ENCODE data around the gene MED31. TPM values are rescaled to one million over a fixed set of nuclear protein-coding genes. Genes with fewer than 3 reads are reported as not detected.
"Not testable (repeated sequence)": the region's sequence is repeated elsewhere in the genome, so short reads cannot be mapped to it uniquely, and the experiment has no call there.

Gene MED31
- total RNA-seq (2014; rRNA removed; shearing (Covaris generic)), result 12.8 and 47.9 TPM in 2 replicates

- H3K36me3 ChIP-seq, result peaks cover 23% of the 10 kb centered on the region
- DNase-seq (ENCODE audit: low read depth in 1 of 2, low spot score in 2 of 2), result peak; percentile 95 to 96
- H3K4me1 ChIP-seq (replicated peaks), result peaks cover 22% of the 10 kb centered on the region
- peaks cover 5% of the 10 kb centered on the region for H3K9me3 ChIP-seq (replicated peaks)
- H3K27ac ChIP-seq, result peak within 1 kb of the TSS; percentile 97
- H3K4me3 ChIP-seq, result peak within 1 kb of the TSS; percentile 79
- no peaks in the 10 kb centered on the region for H3K27me3 ChIP-seq (replicated peaks)
Observed at GRCh38 chr17:6651354-6651918, at the start of gene MED31, which contains the start of gene C17orf100. Gene MED31, minus strand, starts transcription at chr17:6651605. Its CDS starts 77 bp downstream, at chr17:6651528. Gene C17orf100, plus strand, starts transcription at chr17:6651762. Its CDS starts 152 bp downstream, at chr17:6651914.

DNA sequence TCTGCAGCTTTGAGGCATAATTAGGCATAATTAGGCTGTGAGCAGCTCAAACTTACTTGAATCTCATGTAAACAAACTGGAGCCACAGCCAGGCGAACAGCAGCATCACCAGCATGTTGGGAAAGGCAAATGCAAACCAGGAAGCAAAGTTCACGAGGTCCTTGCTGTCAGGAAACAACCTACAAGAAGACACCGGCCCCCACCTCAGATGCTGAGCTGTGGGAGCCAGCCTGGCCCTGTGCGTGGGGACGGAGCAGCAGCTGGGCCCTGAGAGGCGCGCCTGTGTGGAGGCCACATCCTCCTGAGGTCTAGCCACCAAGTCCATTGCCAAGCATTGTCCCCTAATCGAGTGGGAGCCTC is 49.5 kb upstream of the MED31 start:
- H3K4me3 ChIP-seq, result no peak overlapping the region
- no peaks in the 10 kb centered on the region for H3K36me3 ChIP-seq
- H3K9me3 ChIP-seq (replicated peaks), result no peaks in the 10 kb centered on the region

DNA sequence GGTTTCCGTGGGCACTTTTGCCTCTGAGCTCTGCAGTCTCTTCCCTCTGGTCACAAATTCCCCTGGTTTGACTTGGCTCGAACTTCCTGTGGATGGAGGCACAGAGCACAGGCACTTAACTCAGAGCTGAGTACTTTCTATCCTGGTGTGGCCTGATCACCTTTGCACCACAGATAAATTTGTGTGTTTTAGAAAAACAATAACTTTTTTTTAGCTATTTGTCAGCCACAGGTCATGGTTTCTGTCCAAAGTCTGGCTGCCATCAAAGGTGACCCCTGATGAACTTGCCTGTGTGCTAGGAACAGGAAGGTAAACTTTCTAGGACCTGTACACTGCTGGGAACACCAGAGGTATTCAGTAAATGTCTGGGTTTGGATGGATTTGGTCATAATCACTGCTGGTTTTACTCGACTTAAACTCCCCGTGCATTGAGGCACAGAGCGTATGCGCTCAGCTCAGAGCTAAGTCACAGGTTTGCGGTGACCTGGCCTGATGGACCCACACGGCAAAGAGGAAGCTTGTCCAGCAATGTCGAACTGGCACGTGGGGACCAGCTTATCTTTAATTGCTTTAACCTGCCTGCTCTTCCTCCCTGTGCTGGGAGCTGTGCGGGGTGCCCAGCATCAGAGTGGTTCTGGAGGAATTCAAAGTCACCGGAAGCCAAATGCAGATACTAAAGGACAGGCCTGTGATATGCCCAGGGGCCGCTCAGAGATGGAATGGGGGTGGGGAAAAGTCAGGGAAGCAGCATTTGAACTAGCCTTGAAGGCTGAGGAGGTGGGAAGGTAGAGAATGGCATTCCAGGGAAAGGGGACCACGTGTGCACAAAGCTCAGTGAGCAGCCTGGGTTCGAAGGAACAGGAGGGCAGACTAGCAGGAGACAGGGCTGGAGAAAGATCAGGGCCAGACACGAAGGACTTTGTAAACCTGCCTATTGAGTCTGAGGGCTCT is 48.9 kb upstream of the MED31 start:
- Histone ChIP-seq H3K27ac (no peak overlapping the region), H3K27me3 (replicated peaks) (no peaks in the 10 kb centered on the region), H3K4me1 (replicated peaks) (no peaks in the 10 kb centered on the region), H3K4me3 (no peak overlapping the region), H3K9me3 (replicated peaks) (no peaks in the 10 kb centered on the region), H3K36me3 (no peaks in the 10 kb centered on the region)
- DNase-seq (ENCODE audit: low read depth in 1 of 2, low spot score in 2 of 2), result no peak

More for the DNA sequence above, 49.5 kb upstream of the MED31 start:
- no peak for DNase-seq (ENCODE audit: low read depth in 1 of 2, low spot score in 2 of 2)
- Histone ChIP-seq H3K4me1 (replicated peaks) (no peaks in the 10 kb centered on the region), H3K27me3 (replicated peaks) (no peaks in the 10 kb centered on the region), H3K27ac (no peak overlapping the region)

- DNase-seq (ENCODE audit: low read depth in 1 of 2, low spot score in 2 of 2), result no peak
- Histone ChIP-seq H3K9me3 (replicated peaks) (no peaks in the 10 kb centered on the region), H3K27me3 (replicated peaks) (0 out of 2 replicates have a peak, but pooled peaks cover 2% of the 10 kb centered on the region)
Observed at GRCh38 chr17:6698004-6698403, 46.6 kb upstream of the MED31 start.

GRCh38 chr17:6696906-6697305 is 45.5 kb upstream of the MED31 start:
- Histone ChIP-seq H3K9me3 (replicated peaks) (no peaks in the 10 kb centered on the region), H3K4me1 (replicated peaks) (no peaks in the 10 kb centered on the region), H3K27me3 (replicated peaks) (0 out of 2 replicates have a peak, but pooled peaks cover 2% of the 10 kb centered on the region), H3K4me3 (no peak overlapping the region), H3K36me3 (no peaks in the 10 kb centered on the region), H3K27ac (no peak overlapping the region)
- DNase-seq (ENCODE audit: low read depth in 1 of 2, low spot score in 2 of 2), result no peak

More at GRCh38 chr17:6698004-6698403, 46.6 kb upstream of the MED31 start:
- no peaks in the 10 kb centered on the region for H3K36me3 ChIP-seq
- no peak overlapping the region for H3K27ac ChIP-seq
- no peaks in the 10 kb centered on the region for H3K4me1 ChIP-seq (replicated peaks)
- no peak overlapping the region for H3K4me3 ChIP-seq

DNA sequence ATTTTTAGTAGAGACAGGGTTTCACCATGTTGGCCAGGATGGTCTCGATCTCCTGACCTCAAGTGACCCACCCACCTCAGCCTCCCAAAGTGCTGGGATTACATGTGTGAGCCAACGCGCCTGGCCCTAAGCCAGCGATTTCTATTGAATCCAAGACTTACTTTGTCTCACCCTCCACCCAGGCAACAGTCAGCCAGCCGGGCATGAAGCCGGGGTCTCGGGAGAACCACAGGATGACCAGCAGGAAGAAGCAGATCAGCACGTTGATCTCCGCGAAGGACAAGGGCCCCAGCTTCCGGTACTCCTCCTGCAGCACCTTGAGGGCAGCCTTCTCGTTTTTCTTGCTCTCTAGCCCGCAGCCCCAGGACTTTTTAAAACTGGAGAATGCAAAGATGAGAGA is 44.2 kb upstream of the MED31 start:
- Histone ChIP-seq H3K9me3 (replicated peaks) (no peaks in the 10 kb centered on the region), H3K36me3 (no peaks in the 10 kb centered on the region), H3K27me3 (replicated peaks) (0 out of 2 replicates have a peak, but pooled peaks cover 2% of the 10 kb centered on the region), H3K4me3 (no peak overlapping the region), H3K4me1 (replicated peaks) (no peaks in the 10 kb centered on the region), H3K27ac (no peak overlapping the region)
- no peak for DNase-seq (ENCODE audit: low read depth in 1 of 2, low spot score in 2 of 2)

DNA sequence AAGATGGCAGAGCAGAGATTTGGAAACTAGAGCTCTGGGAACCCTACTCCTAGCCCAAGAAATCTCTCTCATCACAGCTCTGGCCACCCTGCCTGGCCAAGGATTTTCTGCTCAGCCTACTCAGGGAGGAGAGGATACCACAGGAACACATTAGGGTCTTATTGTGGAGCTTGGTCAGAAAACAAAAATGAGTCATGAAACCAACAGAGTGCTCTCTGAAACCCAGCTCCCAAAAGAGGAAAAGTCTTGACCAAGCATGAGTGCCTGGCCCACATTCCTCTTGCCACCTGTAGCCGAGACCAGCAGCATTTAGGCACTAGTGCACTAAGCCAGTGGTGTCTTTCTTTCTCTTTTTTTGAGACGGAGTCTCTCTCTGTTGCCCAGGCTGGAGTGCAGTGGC is 43.6 kb upstream of the MED31 start:
- Histone ChIP-seq H3K4me3 (no peak overlapping the region), H3K36me3 (no peaks in the 10 kb centered on the region), H3K4me1 (replicated peaks) (no peaks in the 10 kb centered on the region), H3K9me3 (replicated peaks) (no peaks in the 10 kb centered on the region), H3K27ac (no peak overlapping the region), H3K27me3 (replicated peaks) (0 out of 2 replicates have a peak, but pooled peaks cover 2% of the 10 kb centered on the region)
- no peak for DNase-seq (ENCODE audit: low read depth in 1 of 2, low spot score in 2 of 2)

DNA sequence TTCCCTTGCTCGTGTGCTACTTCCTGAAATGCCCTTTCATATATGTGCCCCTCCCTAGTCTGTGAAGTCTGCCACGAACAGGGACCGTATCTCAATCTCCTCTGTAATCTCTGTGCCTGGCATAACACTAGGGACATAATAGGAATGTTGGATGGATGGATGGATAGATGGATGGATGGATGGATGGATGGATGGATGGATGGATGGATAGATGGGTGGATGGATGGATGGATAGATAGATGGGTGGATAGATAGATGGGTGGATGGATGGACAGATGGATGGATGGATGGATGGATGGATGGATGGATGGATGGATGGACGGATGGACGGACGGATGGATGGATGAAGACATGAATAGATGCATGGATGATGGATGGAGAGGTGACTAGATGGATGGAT is 40.6 kb upstream of the MED31 start:
- not testable (repeated sequence) for H3K27ac ChIP-seq; H3K9me3 ChIP-seq (replicated peaks); DNase-seq (ENCODE audit: low read depth in 1 of 2, low spot score in 2 of 2); H3K36me3 ChIP-seq; H3K27me3 ChIP-seq (replicated peaks); H3K4me3 ChIP-seq; H3K4me1 ChIP-seq (replicated peaks)

DNA sequence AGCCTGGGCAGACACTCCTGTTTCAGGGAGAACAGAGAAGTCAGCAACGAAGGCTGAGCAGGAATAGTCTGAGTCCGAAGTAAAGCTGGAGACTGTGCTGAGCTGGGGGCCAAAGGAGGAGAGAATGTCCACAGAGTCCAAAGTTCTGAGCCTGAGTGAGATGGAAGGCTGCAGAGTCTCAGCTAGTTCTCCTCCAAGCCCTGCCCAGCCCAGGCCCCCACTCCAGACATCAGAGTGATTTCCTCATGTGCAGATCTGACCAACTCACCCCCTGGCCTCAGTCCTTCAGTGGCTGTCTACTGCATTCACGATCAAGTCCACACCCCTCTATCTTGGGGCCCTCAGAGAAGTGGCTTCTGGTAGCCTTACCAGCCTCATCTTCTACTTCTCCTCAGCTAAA is 40.1 kb upstream of the MED31 start:
- Histone ChIP-seq H3K27me3 (replicated peaks) (0 out of 2 replicates have a peak, but pooled peaks cover 2% of the 10 kb centered on the region), H3K4me1 (replicated peaks) (no peaks in the 10 kb centered on the region), H3K36me3 (no peaks in the 10 kb centered on the region), H3K9me3 (replicated peaks) (no peaks in the 10 kb centered on the region), H3K4me3 (no peak overlapping the region), H3K27ac (no peak overlapping the region)
- DNase-seq (ENCODE audit: low read depth in 1 of 2, low spot score in 2 of 2), result no peak

DNA sequence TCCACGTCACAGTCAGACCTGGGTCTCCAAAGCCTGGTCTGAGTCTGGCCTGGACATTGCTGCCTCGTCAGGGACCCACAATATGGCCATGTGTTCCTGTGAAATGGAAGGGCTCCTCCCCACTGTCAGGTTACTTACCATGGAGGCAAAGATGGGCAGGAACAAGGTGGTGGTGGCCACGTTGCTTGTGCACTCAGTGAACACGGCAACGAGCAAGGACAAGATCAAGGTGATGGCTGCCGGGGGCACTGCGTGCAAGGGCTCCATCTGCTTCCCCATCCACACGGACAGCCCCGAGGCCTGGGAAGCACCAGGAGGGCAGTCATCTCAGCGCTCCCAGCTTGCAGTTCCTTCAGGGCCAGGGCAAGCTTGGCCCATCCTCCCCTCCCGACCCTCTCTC is 39.2 kb upstream of the MED31 start:
- 0 out of 2 replicates have a peak, but pooled peaks cover 2% of the 10 kb centered on the region for H3K27me3 ChIP-seq (replicated peaks)
- no peaks in the 10 kb centered on the region for H3K9me3 ChIP-seq (replicated peaks)
- DNase-seq (ENCODE audit: low read depth in 1 of 2, low spot score in 2 of 2), result no peak
- no peak overlapping the region for H3K27ac ChIP-seq
- H3K4me3 ChIP-seq, result no peak overlapping the region
- H3K36me3 ChIP-seq, result no peaks in the 10 kb centered on the region
- no peaks in the 10 kb centered on the region for H3K4me1 ChIP-seq (replicated peaks)

GRCh38 chr17:6688944-6689343 is 37.5 kb upstream of the MED31 start:
- H3K27ac ChIP-seq, result no peak overlapping the region
- no peaks in the 10 kb centered on the region for H3K36me3 ChIP-seq
- H3K4me3 ChIP-seq, result no peak overlapping the region
- H3K4me1 ChIP-seq (replicated peaks), result no peaks in the 10 kb centered on the region
- H3K9me3 ChIP-seq (replicated peaks), result no peaks in the 10 kb centered on the region
- DNase-seq (ENCODE audit: low read depth in 1 of 2, low spot score in 2 of 2), result no peak
- H3K27me3 ChIP-seq (replicated peaks), result no peaks in the 10 kb centered on the region

DNA sequence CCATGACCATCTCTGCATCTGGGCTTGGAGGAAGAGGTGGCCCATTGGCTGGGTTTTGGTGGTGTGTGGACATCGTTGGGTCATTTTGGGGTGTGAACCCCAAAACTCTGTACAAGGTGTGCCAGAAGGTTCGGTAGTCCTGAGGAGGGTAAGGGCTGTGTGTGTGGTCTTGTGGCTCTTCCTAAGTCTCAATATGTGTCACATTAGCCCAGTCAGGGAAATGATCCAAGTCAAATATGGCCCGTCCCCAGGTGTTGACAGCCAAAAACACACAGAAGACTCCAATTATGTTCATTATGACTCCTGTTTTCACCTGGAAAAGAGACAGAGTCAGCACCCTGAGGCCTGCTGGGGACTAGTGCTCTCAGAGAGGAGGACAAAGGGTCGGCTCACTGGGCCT is 34.6 kb upstream of the MED31 start:
- Histone ChIP-seq H3K27ac (no peak overlapping the region), H3K4me3 (no peak overlapping the region), H3K36me3 (no peaks in the 10 kb centered on the region), H3K27me3 (replicated peaks) (no peaks in the 10 kb centered on the region), H3K4me1 (replicated peaks) (no peaks in the 10 kb centered on the region), H3K9me3 (replicated peaks) (no peaks in the 10 kb centered on the region)
- DNase-seq (ENCODE audit: low read depth in 1 of 2, low spot score in 2 of 2), result no peak

DNA sequence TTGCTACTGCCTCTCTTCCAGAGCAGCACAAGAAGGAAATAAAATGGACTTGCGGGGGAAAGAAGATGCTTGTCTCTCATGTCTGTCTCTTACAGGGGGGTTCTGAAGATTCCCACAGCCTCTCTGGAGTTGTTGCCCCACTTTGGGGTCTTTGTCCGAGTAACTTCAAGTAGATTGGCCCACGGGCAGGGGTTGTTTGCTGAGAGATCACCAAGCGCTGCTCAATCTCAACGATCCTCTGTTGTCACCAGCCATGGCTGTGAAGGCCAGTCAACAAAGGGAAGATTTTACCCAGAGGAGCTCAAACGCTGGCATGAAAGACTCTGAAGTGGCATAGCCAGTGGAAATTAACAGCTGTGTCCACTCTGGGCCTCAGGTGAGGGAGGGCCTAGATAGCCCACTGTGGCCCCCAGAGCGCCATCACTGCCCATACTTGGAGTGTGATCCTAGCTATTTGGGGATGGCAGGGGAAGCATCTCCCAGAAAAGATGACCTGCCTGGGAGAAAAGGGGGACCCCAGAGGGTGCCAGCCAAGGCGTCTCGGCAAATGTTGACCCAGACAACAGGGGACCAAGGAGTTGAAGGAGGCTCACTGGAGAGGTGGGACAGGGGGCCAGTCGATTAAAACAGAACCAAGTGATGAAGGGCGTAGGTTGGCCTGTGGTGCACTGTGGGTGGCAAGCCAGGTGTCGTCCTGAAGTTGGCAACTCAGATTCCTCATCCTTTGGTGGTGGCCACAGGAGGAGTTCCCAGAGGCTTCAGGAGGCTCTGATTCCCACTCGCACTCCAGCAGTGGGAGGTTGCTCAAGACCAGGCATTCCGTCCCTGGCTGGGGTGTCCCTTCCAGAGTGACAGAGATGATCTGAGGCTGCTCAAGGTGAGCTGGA is 33.7 kb upstream of the MED31 start:
- no peaks in the 10 kb centered on the region for H3K27me3 ChIP-seq (replicated peaks)
- H3K4me3 ChIP-seq, result no peak overlapping the region
- H3K36me3 ChIP-seq, result no peaks in the 10 kb centered on the region
- no peak overlapping the region for H3K27ac ChIP-seq
- no peak for DNase-seq (ENCODE audit: low read depth in 1 of 2, low spot score in 2 of 2)
- no peaks in the 10 kb centered on the region for H3K4me1 ChIP-seq (replicated peaks)
- no peaks in the 10 kb centered on the region for H3K9me3 ChIP-seq (replicated peaks)

Measured in SJSA1 (cell line).